Endothelial cell of umbilical vein (primary cell): ENCODE data around the gene TMEM106A. TPM values are rescaled to one million over a fixed set of nuclear protein-coding genes. Genes with fewer than 3 reads are reported as not detected.

Experiments
- BruUV-seq: library from RNA; stranded (reverse); fragments of 400-500 nt; replicated peaks from 2 replicates; lab custom pipeline; 2021; lab: Mats Ljungman, UMichigan
- CTCF ChIA-PET: fragments of 300-600, 350-600 bp; sonication (Branson Sonifier 250); formaldehyde crosslinking; loops from one replicate; lab custom pipeline; 2021; ENCODE audit warnings: antibody characterized with exemption, inconsistent platforms; lab: Charles Lee
- POLR2A ChIA-PET: fragments of 300-600, 350-600 bp; sonication (Branson Sonifier 250); formaldehyde crosslinking; loops from one replicate; lab custom pipeline; 2021; ENCODE audit warnings: antibody characterized with exemption, inconsistent platforms; lab: Charles Lee
- DNase-seq: peaks from one replicate; pipeline ENCODE4 v3.0.0-alpha.2; 2011; ENCODE audit warnings: low read depth, low spot score
- FAIRE-seq: peaks from 2 replicates; lab custom pipeline; 2011; peaks lifted over from hg19 to GRCh38; lab: Jason Lieb, UNC
- H2AFZ ChIP-seq: 2 replicates; pipeline ENCODE4 v1.6.0; 2012; ENCODE audit warnings: low read depth, low read length, control low read depth, inconsistent platforms
- H3K27ac ChIP-seq: 2 replicates; pipeline ENCODE4 v1.5.1; 2011; ENCODE audit warnings: low read depth, mild to moderate bottlenecking, control low read depth, low read length, moderate library complexity; ENCODE audit not compliant: insufficient read depth
- H3K27me3 ChIP-seq, 2 experiments: 2 replicates each; pipeline versions ENCODE4 v1.6.0 to v1.6.1; 2011; ENCODE audit warnings: low read length in 2 of 2, mixed read lengths in 1 of 2; ENCODE audit not compliant: control insufficient read depth in 2 of 2, insufficient read depth in 2 of 2
- H3K36me3 ChIP-seq, 2 experiments: 2 replicates in 1 of 2; 3 replicates in 1 of 2; pipeline ENCODE4 v1.5.1; 2011; ENCODE audit warnings: low read length in 2 of 2, mild to moderate bottlenecking in 1 of 2, moderate library complexity in 1 of 2; ENCODE audit not compliant: control insufficient read depth in 2 of 2, insufficient read depth in 2 of 2; ENCODE audit errors: extremely low read depth in 1 of 2
- H3K4me1 ChIP-seq: 3 replicates; pipeline ENCODE4 v1.5.1; 2011; ENCODE audit warnings: mild to moderate bottlenecking, low read length; ENCODE audit not compliant: control insufficient read depth, insufficient read depth; ENCODE audit errors: extremely low read depth
- H3K4me2 ChIP-seq: 2 replicates; pipeline ENCODE4 v1.6.1; 2011; ENCODE audit warnings: low read length, control low read depth, mixed read lengths; ENCODE audit not compliant: insufficient read depth
- H3K4me3 ChIP-seq, 3 experiments: fragments of 200-600 bp in 1 of 3; sonication (generic), shearing (Covaris generic) in 1 of 3; replicated peaks in 1 of 3; 2 replicates each; pipeline ENCODE4 v1.5.1; 2011 to 2016; ENCODE audit warnings: control low read depth in 3 of 3, low read length in 3 of 3, mild to moderate bottlenecking in 2 of 3, inconsistent platforms in 1 of 3, low read depth in 1 of 3, moderate library complexity in 1 of 3; ENCODE audit not compliant: insufficient read depth in 1 of 3
- H3K79me2 ChIP-seq: 2 replicates; pipeline ENCODE4 v1.6.0; 2012; ENCODE audit warnings: low read length, inconsistent platforms; ENCODE audit not compliant: control insufficient read depth, insufficient read depth
- H3K9ac ChIP-seq: replicated peaks from 2 replicates; pipeline ENCODE3; 2011; ENCODE audit warnings: low read length, control low read depth; ENCODE audit not compliant: insufficient read depth; ENCODE audit errors: extremely low read depth
- H3K9me1 ChIP-seq: replicated peaks from 3 replicates; pipeline ENCODE4 v1.6.0; 2011; ENCODE audit warnings: mild to moderate bottlenecking, low read length; ENCODE audit not compliant: control insufficient read depth, insufficient read depth; ENCODE audit errors: extremely low read depth
- H3K9me3 ChIP-seq: replicated peaks from 2 replicates; pipeline ENCODE4 v1.5.1; 2012; ENCODE audit warnings: low read length, inconsistent platforms; ENCODE audit not compliant: control insufficient read depth, insufficient read depth
- H4K20me1 ChIP-seq: replicated peaks from 2 replicates; pipeline ENCODE3; 2011; ENCODE audit warnings: mild to moderate bottlenecking, low read length; ENCODE audit not compliant: control insufficient read depth, insufficient read depth; ENCODE audit errors: extremely low read depth
- CTCF ChIP-seq, 2 donors: IDR thresholded peaks; 1 replicate in 1 of 2; 2 replicates in 1 of 2; pipeline ENCODE4 v1.5.1; 2011; ENCODE audit warnings: low read length in 2 of 2, mild to moderate bottlenecking in 2 of 2, moderate library complexity in 2 of 2, control low read depth in 1 of 2, inconsistent platforms in 1 of 2, low read depth in 1 of 2; ENCODE audit not compliant: insufficient read depth in 1 of 2; ENCODE audit errors: extremely low read depth in 1 of 2
- EZH2 ChIP-seq: IDR thresholded peaks from 2 replicates; pipeline ENCODE4 v1.6.1; 2012; ENCODE audit warnings: borderline replicate concordance, low read depth, mild to moderate bottlenecking, moderate library complexity, low read length, inconsistent platforms; ENCODE audit not compliant: severe bottlenecking
- FOS ChIP-seq: IDR thresholded peaks from 2 replicates; pipeline ENCODE4 v1.6.1; 2011; ENCODE audit warnings: mild to moderate bottlenecking, low read length, moderate library complexity, borderline replicate concordance; ENCODE audit not compliant: insufficient read depth
- GATA2 ChIP-seq: IDR thresholded peaks from 2 replicates; pipeline ENCODE4 v1.7.0; 2011; ENCODE audit warnings: low read depth, mild to moderate bottlenecking, moderate library complexity, mixed read lengths, low read length; ENCODE audit not compliant: insufficient read length, insufficient read depth
- JUN ChIP-seq: IDR thresholded peaks from 2 replicates; pipeline ENCODE4 v1.6.1; 2011; ENCODE audit warnings: borderline replicate concordance, low read depth; ENCODE audit not compliant: insufficient read length, insufficient read depth
- MAX ChIP-seq: IDR thresholded peaks from 2 replicates; pipeline ENCODE4 v1.6.1; 2011; ENCODE audit not compliant: insufficient read depth, insufficient read length
- MYC ChIP-seq: IDR thresholded peaks from one replicate; pipeline ENCODE4 v1.6.1; 2011; ENCODE audit warnings: mild to moderate bottlenecking, low read depth, low read length
- POLR2A ChIP-seq: IDR thresholded peaks from 2 replicates; pipeline ENCODE4 v1.6.1; 2012; ENCODE audit warnings: low read depth, mild to moderate bottlenecking, control low read depth, low read length
- POLR2AphosphoS5 ChIP-seq: IDR thresholded peaks from 2 replicates; pipeline ENCODE4 v1.6.1; 2012; ENCODE audit warnings: low read depth, mild to moderate bottlenecking, control low read depth, low read length, moderate library complexity; ENCODE audit not compliant: insufficient read depth
- dilution Hi-C: fragments of 300-500 bp; cut with MboI; formaldehyde crosslinking; loops from one replicate; pipeline ENCODE4 v1.15.0; 2019; ENCODE audit warnings: low sequenced_read_pairs; ENCODE audit not compliant: extremely low pct_ligation_motif_present
- intact Hi-C: fragments of 100-400 bp; cut with micrococcal nuclease; formaldehyde crosslinking; loops from one replicate; pipeline ENCODE4 v1.10.0; 2022
- polyA plus RNA-seq, 4 experiments: library from polyadenylated mRNA; depleted of rRNA in 3 of 4; stranded (reverse) in 3 of 4; unstranded in 1 of 4; fragments of >200 nt; gene quantifications; 2 replicates each; pipeline versions ENCODE4 v1.2.1 to v1.2.3, GENCODE V29; 2011 to 2012; ENCODE audit warnings: missing spikeins in 1 of 4
- total RNA-seq: library from RNA; stranded (reverse); gene quantifications from 2 replicates; pipeline ENCODE4 v1.2.3, GENCODE V29; 2021

TMEM106A gene
- total and polyA plus RNA-seq, 2 donors (not counting 3 experiments of a cell fraction or from before 2014, with no cell fraction given), result 12.9 to 14.8 TPM

- Histone ChIP-seq H4K20me1 (no peaks in the 10 kb centered on the region), H3K4me3 (no peak overlapping the region), H3K79me2 (peaks cover 5% of the 10 kb centered on the region), H3K4me1 (peaks cover 11% of the 10 kb centered on the region), H3K27ac (no peak overlapping the region), H3K36me3 (peaks cover 9 to 19% of the 10 kb centered on the region in 2 experiments), H3K9me3 (no peaks in the 10 kb centered on the region), H3K4me2 (no peak overlapping the region), H3K9me1 (no peaks in the 10 kb centered on the region), H2AFZ (no peak overlapping the region), H3K9ac (no peak overlapping the region), H3K27me3 (no peaks in the 10 kb centered on the region)
- BruUV-seq, result no TSS peak
- ChIA-PET POLR2A (interaction anchor here (2.6 kb wide), 1 partner anchor 99 kb away, joined by 10 read pairs; no protein-coding TSS in a partner anchor), CTCF (interaction anchor here (1.4 kb wide), 1 partner anchor 93 kb away, joined by 4 read pairs; no protein-coding TSS in a partner anchor)
- FAIRE-seq (no peak), DNase-seq (no peak)
- intact Hi-C loops (no loop called here), dilution Hi-C loops (no loop called here)
- TF ChIP-seq GATA2 (no peak), POLR2A (no peak), MAX (no peak), MYC (no peak), POLR2AphosphoS5 (no peak), CTCF (IDR thresholded peaks at IDR 0.05; ENCODE audit: extremely low read depth in 1 of 2, insufficient read depth in 1 of 2, low read depth in 1 of 2, low read length in 2 of 2) (no peak), JUN (no peak), EZH2 (no peak), FOS (no peak)
These were observed 4.7 kb downstream of the TMEM106A start for GRCh38 chr17:43216369-43216761.
